Naive B cell (primary cell): ENCODE measurements around the gene ALCAM. TPM values are rescaled to one million over a fixed set of nuclear protein-coding genes. Genes with fewer than 3 reads are reported as not detected.

ENCODE experiments used
- ATAC-seq, 2 donors: fragments of 150-1000 bp; cut with Tn5 transposase; 2 replicates each; pipeline ENCODE4 v1.10.0; 2021; ENCODE audit warnings: low read depth in 2 of 2, mild to moderate bottlenecking in 2 of 2, moderate library complexity in 2 of 2
- DNase-seq: peaks from one replicate; pipeline ENCODE4 v3.0.0; 2022
- H3K27ac Mint-ChIP-seq, 6 donors: one replicate each; pipeline ENCODE4 v1.8.0; 2020 to 2022; ENCODE audit warnings: mild to moderate bottlenecking in 6 of 6, mixed read lengths in 6 of 6, moderate library complexity in 5 of 6, inconsistent platforms in 2 of 6
- H3K27me3 Mint-ChIP-seq, 3 donors: one replicate each; pipeline ENCODE4 v1.8.0; 2021 to 2022; ENCODE audit warnings: mixed read lengths in 3 of 3, mild to moderate bottlenecking in 1 of 3
- H3K36me3 Mint-ChIP-seq, 2 donors: one replicate each; pipeline ENCODE4 v1.8.0; 2020 to 2022; ENCODE audit warnings: mixed read lengths in 2 of 2, inconsistent platforms in 1 of 2, mild to moderate bottlenecking in 1 of 2
- H3K4me1 Mint-ChIP-seq, 3 donors: one replicate each; pipeline ENCODE4 v1.8.0; 2020 to 2022; ENCODE audit warnings: mixed read lengths in 3 of 3, inconsistent platforms in 1 of 3, mild to moderate bottlenecking in 1 of 3, moderate library complexity in 1 of 3
- H3K4me3 Mint-ChIP-seq, 8 donors: one replicate each; pipeline ENCODE4 v1.8.0; 2020 to 2022; ENCODE audit warnings: mild to moderate bottlenecking in 8 of 8, mixed read lengths in 8 of 8, moderate library complexity in 8 of 8, inconsistent platforms in 2 of 8
- H3K9me3 Mint-ChIP-seq, 7 donors: one replicate each; pipeline ENCODE4 v1.8.0; 2020 to 2022; ENCODE audit warnings: mixed read lengths in 7 of 7, mild to moderate bottlenecking in 5 of 7, inconsistent platforms in 2 of 7, moderate library complexity in 1 of 7
- polyA plus RNA-seq, 6 donors: library from polyadenylated mRNA; unstranded; fragments of 300-500 nt; fragmentation: Illumina TruSeq; gene quantifications; one replicate each; pipeline ENCODE4 v1.2.3, GENCODE V29; 2021; ENCODE audit warnings: low read depth in 6 of 6

The ALCAM gene
- polyA plus RNA-seq, 6 donors from 2014 or later: 14.1 to 22.5 (median 18.1) TPM

GRCh38 chr3:105616374-105617121 is 249.8 kb downstream of the ALCAM start:
- Mint-ChIP-seq H3K27me3 (peaks cover 0 to 8% (median 0%) of the 10 kb centered on the region in 3 donors), H3K4me1 (no peaks in the 10 kb centered on the region), H3K4me3 (no peak overlapping the region), H3K27ac (no peak overlapping the region), H3K36me3 (no peaks in the 10 kb centered on the region), H3K9me3 (no peaks in the 10 kb centered on the region)
- DNase-seq (no peak), ATAC-seq (no peak)

GRCh38 chr3:105618556-105618955 is 251.8 kb downstream of the ALCAM start:
- Mint-ChIP-seq H3K27ac (no peak overlapping the region), H3K36me3 (no peaks in the 10 kb centered on the region), H3K4me3 (no peak overlapping the region), H3K9me3 (no peaks in the 10 kb centered on the region), H3K4me1 (no peaks in the 10 kb centered on the region), H3K27me3 (peaks cover 0 to 8% (median 0%) of the 10 kb centered on the region in 3 donors)
- ATAC-seq (no peak), DNase-seq (no peak)

GRCh38 chr3:105619651-105620050 is 252.9 kb downstream of the ALCAM start:
- ATAC-seq: no peak
- no peaks in the 10 kb centered on the region for H3K36me3 Mint-ChIP-seq
- no peak for DNase-seq
- no peak overlapping the region for H3K4me3 Mint-ChIP-seq
- no peaks in the 10 kb centered on the region for H3K4me1 Mint-ChIP-seq
- peaks cover 0 to 7% (median 0%) of the 10 kb centered on the region in 3 donors for H3K27me3 Mint-ChIP-seq
- H3K9me3 Mint-ChIP-seq: no peaks in the 10 kb centered on the region
- H3K27ac Mint-ChIP-seq: peak overlapping the region in 1 of 6 donors; percentile 16

- peaks cover 0 to 1% (median 0%) of the 10 kb centered on the region in 3 donors for H3K27me3 Mint-ChIP-seq
- ATAC-seq: no peak
- no peaks in the 10 kb centered on the region for H3K36me3 Mint-ChIP-seq
- no peaks in the 10 kb centered on the region for H3K4me1 Mint-ChIP-seq
- DNase-seq: no peak
- H3K9me3 Mint-ChIP-seq: no peaks in the 10 kb centered on the region
- H3K27ac Mint-ChIP-seq: no peak overlapping the region
- no peak overlapping the region for H3K4me3 Mint-ChIP-seq
Observed at GRCh38 chr3:105620236-105620635, 253.5 kb downstream of the ALCAM start.

GRCh38 chr3:105622169-105622568 is 255.5 kb downstream of the ALCAM start:
- H3K9me3 Mint-ChIP-seq: no peaks in the 10 kb centered on the region
- no peak overlapping the region for H3K4me3 Mint-ChIP-seq
- ATAC-seq (no peak), DNase-seq (no peak)
- H3K27ac Mint-ChIP-seq: no peak overlapping the region
- H3K4me1 Mint-ChIP-seq: no peaks in the 10 kb centered on the region
- H3K27me3 Mint-ChIP-seq: no peaks in the 10 kb centered on the region
- H3K36me3 Mint-ChIP-seq: no peaks in the 10 kb centered on the region
